T-helper 17 cell (primary cell): ENCODE data around the gene SCRN3. TPM values are rescaled to one million over a fixed set of nuclear protein-coding genes. Genes with fewer than 3 reads are reported as not detected.
A peak's percentile ranks its signal among the peaks of the same experiment; 100 is the strongest.

ENCODE experiments used
- ATAC-seq: fragments of 150-1000 bp; cut with Tn5 transposase; 2 replicates; pipeline ENCODE4 v1.10.0; 2021; ENCODE audit warnings: mild to moderate bottlenecking, moderate library complexity
- DNase-seq, 3 donors: peaks; one replicate each; pipeline versions ENCODE4 v3.0.0 to v3.0.0-alpha.2; 2020 to 2021
- H3K9me3 ChIP-seq: one replicate; pipeline ENCODE4 v1.7.0; 2013; ENCODE audit warnings: low read length, mild to moderate bottlenecking; ENCODE audit not compliant: control insufficient read depth, poor library complexity, severe bottlenecking
- H3K27ac Mint-ChIP-seq: one replicate; pipeline ENCODE4 v1.8.0; 2022; ENCODE audit warnings: mild to moderate bottlenecking, moderate library complexity, mixed read lengths
- H3K27me3 Mint-ChIP-seq: one replicate; pipeline ENCODE4 v1.8.0; 2022; ENCODE audit warnings: mixed read lengths
- H3K36me3 Mint-ChIP-seq: one replicate; pipeline ENCODE4 v1.8.0; 2022; ENCODE audit warnings: low read depth, mixed read lengths
- H3K4me1 Mint-ChIP-seq: one replicate; pipeline ENCODE4 v1.8.0; 2022; ENCODE audit warnings: mild to moderate bottlenecking, mixed read lengths
- H3K4me3 Mint-ChIP-seq: one replicate; pipeline ENCODE4 v1.8.0; 2022; ENCODE audit warnings: mild to moderate bottlenecking, moderate library complexity, mixed read lengths
- total RNA-seq, 4 donors: library from RNA in 2 of 4; stranded (reverse) in 2 of 4; gene quantifications; one replicate each; pipeline ENCODE4 v1.2.3 and lab custom pipeline; 2022 to 2026

The SCRN3 gene
- total RNA-seq, 2 donors from 2014 or later: 8.5 to 11.6 TPM

- Mint-ChIP-seq H3K27me3 (no peaks in the 10 kb centered on the region), H3K4me1 (no peaks in the 10 kb centered on the region), H3K27ac (no peak overlapping the region), H3K4me3 (no peak overlapping the region), H3K36me3 (peaks cover 2% of the 10 kb centered on the region)
- no peaks in the 10 kb centered on the region for H3K9me3 ChIP-seq
- DNase-seq: no peak
- no peak for ATAC-seq
These were observed 69.8 kb downstream of the SCRN3 start for GRCh38 chr2:174465327-174465726.

GRCh38 chr2:174473796-174474195, 78.3 kb downstream of the SCRN3 start:
- no peaks in the 10 kb centered on the region for H3K9me3 ChIP-seq
- DNase-seq (no peak), ATAC-seq (no peak)
- H3K4me1 Mint-ChIP-seq: peaks cover 19% of the 10 kb centered on the region
- no peak overlapping the region for H3K4me3 Mint-ChIP-seq
- H3K27me3 Mint-ChIP-seq: no peaks in the 10 kb centered on the region
- peak overlapping the region; percentile 79 for H3K27ac Mint-ChIP-seq
- peaks cover 8% of the 10 kb centered on the region for H3K36me3 Mint-ChIP-seq

GRCh38 chr2:174477759-174478158, 82.2 kb downstream of the SCRN3 start:
- no peaks in the 10 kb centered on the region for H3K9me3 ChIP-seq
- H3K27ac Mint-ChIP-seq: no peak overlapping the region
- no peak overlapping the region for H3K4me3 Mint-ChIP-seq
- no peak for DNase-seq
- ATAC-seq: no peak
- H3K4me1 Mint-ChIP-seq: peaks cover 22% of the 10 kb centered on the region
- no peaks in the 10 kb centered on the region for H3K27me3 Mint-ChIP-seq
- H3K36me3 Mint-ChIP-seq: peaks cover 12% of the 10 kb centered on the region

Other genes starting within 250 kb of the SCRN3 start
- 10 to 100 TPM; 42.3 to 43.6 TPM for gene OLA1, start 147.2 kb upstream of the SCRN3 start, total RNA-seq
- not detected for gene SP9, start 60.8 kb upstream of the SCRN3 start, total RNA-seq
- 10 to 100 TPM; 14.0 to 16.7 TPM for gene GPR155, start 91.3 kb downstream of the SCRN3 start, total RNA-seq
- 100 to 1,000 TPM; 368 to 424 TPM for gene WIPF1, start 202.1 kb downstream of the SCRN3 start, total RNA-seq